HEK293T (cell line): Measurements from ENCODE around the gene SGMS1.

Experiments
- ARNT ChIP-seq: fragments of 450-650 bp; IDR thresholded peaks from 2 replicates; pipeline ENCODE4 v1.6.1; 2017; ENCODE audit warnings: mild to moderate bottlenecking
- BHLHE40 ChIP-seq: fragments of 450-650 bp; IDR thresholded peaks from 2 replicates; pipeline ENCODE4 v1.6.1; 2016; ENCODE audit warnings: mild to moderate bottlenecking, moderate library complexity, borderline replicate concordance
- FOXA1 ChIP-seq: fragments of 450-650 bp; IDR thresholded peaks from 2 replicates; pipeline ENCODE4 v1.6.1; 2016; ENCODE audit warnings: mild to moderate bottlenecking
- FOXM1 ChIP-seq: fragments of 450-650 bp; IDR thresholded peaks from 2 replicates; pipeline ENCODE4 v1.6.1; 2017; ENCODE audit warnings: mild to moderate bottlenecking, borderline replicate concordance
- HDGF ChIP-seq: fragments of 450-650 bp; IDR thresholded peaks from 2 replicates; pipeline ENCODE4 v1.6.1; 2017; ENCODE audit warnings: antibody characterized with exemption, borderline replicate concordance
- LEF1 ChIP-seq: fragments of 450-650 bp; IDR thresholded peaks from 2 replicates; pipeline ENCODE4 v1.6.1; 2017; ENCODE audit warnings: mild to moderate bottlenecking, borderline replicate concordance
- SP1 ChIP-seq: fragments of 450-650 bp; IDR thresholded peaks from 2 replicates; pipeline ENCODE4 v1.6.1; 2017
- SUZ12 ChIP-seq: fragments of 450-650 bp; IDR thresholded peaks from 2 replicates; pipeline ENCODE4 v1.6.1; 2016; ENCODE audit warnings: mild to moderate bottlenecking
- ZNF384 ChIP-seq: fragments of 450-650 bp; IDR thresholded peaks from 2 replicates; pipeline ENCODE4 v1.6.1; 2016

DNA sequence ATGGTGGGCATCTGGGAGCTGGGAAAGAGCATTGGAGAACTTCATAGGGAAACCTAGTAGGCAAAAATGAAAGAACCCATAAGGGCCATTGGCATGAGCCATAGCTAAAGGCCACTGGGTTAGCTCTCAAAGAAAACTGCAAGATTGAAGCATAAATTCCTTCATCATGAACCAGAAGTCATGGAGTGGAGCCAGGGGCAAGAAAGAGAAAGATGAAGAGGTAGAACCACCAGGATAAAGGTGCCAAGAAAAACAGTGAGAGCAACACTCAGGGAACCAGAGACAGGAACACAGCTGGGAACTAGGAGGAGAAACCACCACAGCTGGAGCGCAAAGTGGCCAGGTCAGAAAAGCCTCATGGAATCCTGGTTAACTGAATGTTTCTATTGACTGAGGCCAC is 11.5 kb upstream of the SGMS1 start:
- TF ChIP-seq FOXM1 (no peak), BHLHE40 (no peak), FOXA1 (no peak), ZNF384 (no peak), LEF1 (no peak), SP1 (no peak), HDGF (no peak), ARNT (no peak), SUZ12 (no peak)
